HepG2 (cell line): ENCODE measurements around the gene HEYL. TPM values are rescaled to one million over a fixed set of nuclear protein-coding genes. Genes with fewer than 3 reads are reported as not detected.

Experiments used
- ATAC-seq: fragments of 200-7000 bp; cut with Tn5 transposase; 3 replicates; pipeline ENCODE4 v1.9.1; 2020; ENCODE audit warnings: mild to moderate bottlenecking, moderate library complexity
- BruUV-seq: library from RNA; stranded (reverse); fragments of 400-500 nt; replicated peaks from 2 replicates; lab custom pipeline; 2021; lab: Mats Ljungman, UMichigan
- CTCF ChIA-PET: fragments of 300-600 bp; formaldehyde crosslinking; extraction: SDS; loops from one replicate; lab custom pipeline; 2021; ENCODE audit warnings: low total read pairs, inconsistent platforms, low intra/inter-chr PET ratio; lab: Yijun Ruan, JAX
- POLR2A ChIA-PET: fragments of 350-600 bp; sonication (Branson Sonifier 250); formaldehyde crosslinking; loops from one replicate; lab custom pipeline; 2020; ENCODE audit warnings: antibody characterized with exemption, inconsistent platforms; lab: Yijun Ruan, JAX
- DNase-seq: peaks from one replicate; pipeline ENCODE4 v3.0.0-alpha.2; 2015; ENCODE audit warnings: low spot score
- FAIRE-seq: peaks from 3 replicates; lab custom pipeline; 2011; peaks lifted over from hg19 to GRCh38; lab: Jason Lieb, UNC
- H2AFZ ChIP-seq: one replicate; pipeline ENCODE4 v1.6.1; 2011; ENCODE audit warnings: low read length, inconsistent platforms
- H3K27ac ChIP-seq: fragments of 300-600 bp; 3 replicates; pipeline ENCODE4 v1.8.0; 2011; ENCODE audit warnings: mixed run types, mild to moderate bottlenecking, mixed read lengths, low read length, inconsistent platforms; ENCODE audit not compliant: insufficient read depth; ENCODE audit errors: extremely low read length
- H3K27me3 ChIP-seq, 2 experiments: fragments of 200-600 bp in 1 of 2; 2 replicates in 1 of 2; 3 replicates in 1 of 2; pipeline versions ENCODE4 v1.6.0 to v1.8.0; 2011; ENCODE audit warnings: low read length in 2 of 2, mild to moderate bottlenecking in 2 of 2, moderate library complexity in 2 of 2, inconsistent platforms in 1 of 2; ENCODE audit not compliant: insufficient read depth in 2 of 2, control insufficient read depth in 1 of 2
- H3K36me3 ChIP-seq, 2 experiments: fragments of 200-600 bp in 1 of 2; replicated peaks in 1 of 2; 2 replicates in 1 of 2; 3 replicates in 1 of 2; pipeline versions ENCODE4 v1.5.1 to v1.8.0; 2011; ENCODE audit warnings: low read length in 2 of 2, inconsistent platforms in 1 of 2; ENCODE audit not compliant: insufficient read depth in 2 of 2, control insufficient read depth in 1 of 2
- H3K4me1 ChIP-seq: 2 replicates; pipeline ENCODE4 v1.5.1; 2012; ENCODE audit warnings: low read length, inconsistent platforms; ENCODE audit not compliant: insufficient read depth
- H3K4me2 ChIP-seq: 2 replicates; pipeline ENCODE4 v1.6.0; 2011; ENCODE audit warnings: low read depth, low read length, inconsistent platforms
- H3K4me3 ChIP-seq, 3 experiments: fragments of 200-600 bp in 1 of 3; sonication (generic), shearing (Covaris generic) in 1 of 3; replicated peaks in 1 of 3; 2 replicates each; pipeline ENCODE4 v1.5.1; 2011 to 2016; ENCODE audit warnings: low read length in 3 of 3, inconsistent platforms in 2 of 3, low read depth in 2 of 3, mild to moderate bottlenecking in 2 of 3, control low read depth in 1 of 3, mixed read lengths in 1 of 3; ENCODE audit not compliant: insufficient read depth in 1 of 3
- H3K79me2 ChIP-seq: one replicate; pipeline ENCODE4 v1.6.1; 2011; ENCODE audit warnings: low read length, inconsistent platforms; ENCODE audit not compliant: insufficient read depth
- H3K9ac ChIP-seq: 2 replicates; pipeline ENCODE4 v1.6.0; 2011; ENCODE audit warnings: mild to moderate bottlenecking, low read depth, low read length, inconsistent platforms; ENCODE audit not compliant: insufficient read depth
- H3K9me3 ChIP-seq: 2 replicates; pipeline ENCODE4 v1.5.1; 2012; ENCODE audit warnings: mild to moderate bottlenecking, low read length
- H4K20me1 ChIP-seq: 2 replicates; pipeline ENCODE4 v1.6.0; 2011; ENCODE audit warnings: inconsistent platforms, mild to moderate bottlenecking, low read length, moderate library complexity; ENCODE audit not compliant: insufficient read depth
- ATF2 ChIP-seq: sonication (generic); formaldehyde crosslinking; IDR thresholded peaks from 2 replicates; pipeline ENCODE4 v1.4.0; 2020; ENCODE audit warnings: missing genetic modification reagents
- CCDC6 ChIP-seq: sonication (generic); formaldehyde crosslinking; IDR thresholded peaks from 2 replicates; pipeline ENCODE4 v1.8.1; 2022; ENCODE audit warnings: mild to moderate bottlenecking, missing genetic modification reagents, moderate library complexity
- DBP ChIP-seq: sonication (generic); formaldehyde crosslinking; IDR thresholded peaks from 2 replicates; pipeline ENCODE4 v1.4.0; 2020; ENCODE audit warnings: missing genetic modification reagents; ENCODE audit errors: not compliant biosample characterization
- DPF2 ChIP-seq: sonication (generic); formaldehyde crosslinking; IDR thresholded peaks from 2 replicates; pipeline ENCODE4 v1.4.0; 2020; ENCODE audit warnings: mild to moderate bottlenecking, low read depth, missing genetic modification reagents, borderline replicate concordance
- FOXO1 ChIP-seq: sonication (generic); formaldehyde crosslinking; IDR thresholded peaks from 2 replicates; pipeline ENCODE4 v1.4.0; 2020; ENCODE audit warnings: missing genetic modification reagents
- HIVEP1 ChIP-seq: sonication (generic); formaldehyde crosslinking; IDR thresholded peaks from 2 replicates; pipeline ENCODE4 v1.4.0; 2020; ENCODE audit warnings: mild to moderate bottlenecking, missing genetic modification reagents
- IRX3 ChIP-seq: sonication (generic); formaldehyde crosslinking; IDR thresholded peaks from 2 replicates; pipeline ENCODE4 v1.8.1; 2023; ENCODE audit warnings: mild to moderate bottlenecking, low read depth, missing genetic modification reagents, borderline replicate concordance
- MXD3 ChIP-seq: IDR thresholded peaks from 2 replicates; pipeline ENCODE4 v1.6.1; 2016; ENCODE audit warnings: mild to moderate bottlenecking, missing biosample characterization, missing genetic modification reagents
- SAP130 ChIP-seq: IDR thresholded peaks from 2 replicates; pipeline ENCODE4 v1.6.1; 2016; ENCODE audit warnings: low read depth
- STAG1 ChIP-seq: sonication (generic); formaldehyde crosslinking; IDR thresholded peaks from 2 replicates; pipeline ENCODE4 v1.4.0; 2020; ENCODE audit warnings: missing genetic modification reagents
- TARDBP ChIP-seq: sonication (generic); formaldehyde crosslinking; IDR thresholded peaks from 2 replicates; pipeline ENCODE4 v1.8.0; 2022; ENCODE audit warnings: mild to moderate bottlenecking, missing genetic modification reagents
- TGIF2 ChIP-seq: IDR thresholded peaks from 2 replicates; pipeline ENCODE4 v1.6.1; 2016; ENCODE audit warnings: control low read depth, missing compliant biosample characterization
- TOPORS ChIP-seq: sonication (generic); formaldehyde crosslinking; IDR thresholded peaks from 2 replicates; pipeline ENCODE4 v1.8.0; 2023; ENCODE audit warnings: mild to moderate bottlenecking, missing genetic modification reagents
- XRCC5 ChIP-seq: fragments of 200-400 bp; formaldehyde crosslinking; optimal IDR thresholded peaks from 2 replicates; pipeline ENCODE3; 2017; ENCODE audit warnings: mild to moderate bottlenecking, low read length
- ZBTB49 ChIP-seq: sonication (generic); formaldehyde crosslinking; IDR thresholded peaks from 2 replicates; pipeline ENCODE4 v1.4.0; 2020; ENCODE audit warnings: missing genetic modification reagents, borderline replicate concordance
- ZNF253 ChIP-seq: sonication (generic); formaldehyde crosslinking; IDR thresholded peaks from 2 replicates; pipeline ENCODE4 v1.8.0; 2022; ENCODE audit warnings: mild to moderate bottlenecking, missing genetic modification reagents, borderline replicate concordance
- ZNF367 ChIP-seq: sonication (generic); formaldehyde crosslinking; IDR thresholded peaks from 2 replicates; pipeline ENCODE4 v1.4.0; 2020; ENCODE audit warnings: missing genetic modification reagents, borderline replicate concordance
- ZNF652 ChIP-seq: IDR thresholded peaks from 2 replicates; pipeline ENCODE4 v1.6.1; 2016; ENCODE audit warnings: low read depth, borderline replicate concordance
- ZNF672 ChIP-seq: sonication (generic); formaldehyde crosslinking; IDR thresholded peaks from 2 replicates; pipeline ENCODE4 v1.8.1; 2022; ENCODE audit warnings: missing genetic modification reagents
- ZNF772 ChIP-seq: sonication (generic); formaldehyde crosslinking; IDR thresholded peaks from 2 replicates; pipeline ENCODE4 v1.5.0; 2020; ENCODE audit warnings: mild to moderate bottlenecking, missing genetic modification reagents
- ZNF776 ChIP-seq: sonication (generic); formaldehyde crosslinking; IDR thresholded peaks from 2 replicates; pipeline ENCODE4 v1.4.0; 2020; ENCODE audit warnings: mild to moderate bottlenecking, missing genetic modification reagents
- ZNF788 ChIP-seq: sonication (generic); formaldehyde crosslinking; IDR thresholded peaks from 2 replicates; pipeline ENCODE4 v1.5.0; 2020; ENCODE audit warnings: mild to moderate bottlenecking, missing genetic modification reagents, borderline replicate concordance
- WGBS: methylation state at CpG from one replicate; pipeline ENCODE4 v1.1.6; 2017; ENCODE audit warnings: low lambda C conversion rate; 5-methylcytosine and 5-hydroxymethylcytosine counted together
- in situ Hi-C: cut with HindIII; loops from 2 replicates; pipeline ENCODE4 v1.10.0; 2017; ENCODE audit warnings: low pct_unique_long_range_greater_than_20kb; ENCODE audit not compliant: extremely low pct_ligation_motif_present
- intact Hi-C: fragments of 100-400 bp; cut with micrococcal nuclease; formaldehyde crosslinking; loops from one replicate; pipeline ENCODE4 v1.10.0; 2022; ENCODE audit not compliant: unreplicated experiment
- polyA plus RNA-seq, 8 experiments: library from polyadenylated mRNA; depleted of rRNA in 3 of 8; stranded (reverse) in 7 of 8; unstranded in 1 of 8; fragments of >200 nt; fragmentation: Illumina TruSeq in 4 of 8; extraction: Trizol in 4 of 8; gene quantifications; 2 replicates each; pipeline versions ENCODE4 v1.2.1 to v1.2.3, GENCODE V29; 2011 to 2016; ENCODE audit warnings: low read depth in 4 of 8, missing spikeins in 1 of 8, mixed read lengths in 1 of 8; ENCODE audit not compliant: insufficient read depth in 1 of 8
- total RNA-seq, 5 experiments: library from RNA; depleted of rRNA; stranded (reverse); fragments of >200 nt; fragmentation: Illumina TruSeq; extraction: Trizol; gene quantifications; 2 replicates each; pipeline ENCODE4 v1.2.3, GENCODE V29; 2016; ENCODE audit warnings: low read depth in 1 of 5

HEYL gene
- total and polyA plus RNA-seq, 2 of the 13 experiments (the other 11 are each of a cell fraction or from before 2014, with no cell fraction given), result 0.03 to 0.04 TPM

GRCh38 chr1:39672551-39672947 is 33.1 kb upstream of the HEYL start:
- WGBS, result 0% methylated on average over 4 of the region's 12 CpGs
- CTCF ChIA-PET, result interaction anchor here (1.1 to 1.7 kb wide), 3 partner anchors 46 to 127 kb away, joined by 3 to 8 read pairs (median 3); no protein-coding TSS in a partner anchor
- no TSS peak for BruUV-seq
- TF ChIP-seq MXD3 (CRISPR knock-in tag) (no peak), HIVEP1 (CRISPR knock-in tag) (no peak), TARDBP (CRISPR knock-in tag) (no peak), ZNF788 (CRISPR knock-in tag) (0 out of 2 replicates have a peak, but pooled peaks have one; percentile 25), FOXO1 (CRISPR knock-in tag) (no peak), CCDC6 (CRISPR knock-in tag) (no peak), ZNF772 (CRISPR knock-in tag) (0 out of 2 replicates have a peak, but pooled peaks have one; percentile 18), DBP (CRISPR knock-in tag) (no peak), ZNF652 (CRISPR knock-in tag) (no peak), ZBTB49 (CRISPR knock-in tag) (no peak), SAP130 (CRISPR knock-in tag) (no peak), ZNF776 (CRISPR knock-in tag) (no peak), ZNF367 (no peak), TGIF2 (CRISPR knock-in tag) (no peak), DPF2 (CRISPR knock-in tag) (no peak), TOPORS (no peak), ZNF253 (CRISPR knock-in tag) (no peak), STAG1 (CRISPR knock-in tag) (0 out of 2 replicates have a peak, but pooled peaks have one; percentile 12), ZNF672 (no peak), XRCC5 (peak; percentile 72), IRX3 (CRISPR knock-in tag) (no peak), ATF2 (CRISPR knock-in tag) (no peak)

More at GRCh38 chr1:39672551-39672947, 33.1 kb upstream of the HEYL start:
- H3K9me3 ChIP-seq, result no peaks in the 10 kb centered on the region
- no peaks in the 10 kb centered on the region for H4K20me1 ChIP-seq
- in situ Hi-C loops (no loop called here), intact Hi-C loops (loop anchor here (5.0 kb wide), 1 partner anchor 50 kb away; no protein-coding TSS in a partner anchor)
- no peaks in the 10 kb centered on the region for H3K36me3 ChIP-seq
- ATAC-seq (peak; percentile 70), FAIRE-seq (no peak), DNase-seq (no peak)
- POLR2A ChIA-PET, result no interaction called here
- no peak overlapping the region for H3K4me3 ChIP-seq
- no peak overlapping the region for H3K9ac ChIP-seq
- peak overlapping the region; percentile 32; the same call in 1 of the 2 replicates for H3K4me2 ChIP-seq
- peaks cover 8% of the 10 kb centered on the region; the same call in 1 of the 2 replicates for H3K4me1 ChIP-seq
- no peak overlapping the region for H2AFZ ChIP-seq
- no peak overlapping the region for H3K27ac ChIP-seq
- no peaks in the 10 kb centered on the region for H3K79me2 ChIP-seq
- H3K27me3 ChIP-seq, result peaks cover 5 to 52% of the 10 kb centered on the region in 2 experiments; a peak in 4 of 5 replicates
